HG03460 (cell line): ENCODE results near the gene OBI1.

ENCODE experiments used
- ATAC-seq: cut with Tn5 transposase; IDR thresholded peaks from one replicate; pipeline ENCODE4 v1.9.1; 2021; ENCODE audit not compliant: unreplicated experiment

Gene OBI1

DNA sequence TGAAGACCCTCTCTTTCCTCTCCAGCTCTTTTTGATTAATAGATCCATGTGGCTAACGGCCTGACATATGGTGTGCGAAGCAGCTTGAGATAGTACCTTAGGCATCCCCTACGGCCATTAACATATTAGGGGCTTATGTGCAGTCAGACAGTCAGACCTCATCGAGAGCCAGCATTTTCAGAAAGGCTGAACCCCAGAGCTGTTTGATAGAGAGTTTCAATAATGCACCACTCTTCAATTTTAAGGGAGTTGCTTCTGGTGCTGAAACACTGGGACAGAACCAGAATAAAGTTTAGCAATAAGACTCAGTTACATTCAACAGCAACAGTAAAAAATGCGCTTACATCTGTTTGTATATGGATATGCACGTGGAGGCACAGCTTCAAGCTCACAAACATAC, 66.4 kb downstream of the OBI1 start:
- no peak for ATAC-seq

DNA sequence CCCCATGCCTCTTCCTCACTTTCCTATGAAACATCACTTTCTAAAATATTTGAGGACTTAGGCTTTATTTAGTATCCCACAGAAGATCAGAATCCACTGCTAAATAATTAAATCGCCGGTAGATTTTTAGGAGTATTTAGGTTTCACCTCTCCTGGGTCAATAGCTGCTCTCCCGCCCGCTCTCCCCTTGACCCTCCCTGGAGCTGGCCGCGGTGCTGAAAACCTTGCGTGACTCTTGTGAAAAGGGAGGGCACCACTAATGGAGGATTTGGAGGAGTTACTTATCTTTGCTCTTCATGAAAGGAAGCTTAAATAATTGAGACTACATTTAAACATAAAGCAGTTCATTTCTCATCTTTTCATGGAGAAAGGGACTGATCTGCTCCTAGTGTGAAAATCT, 69.7 kb downstream of the OBI1 start:
- no peak for ATAC-seq

DNA sequence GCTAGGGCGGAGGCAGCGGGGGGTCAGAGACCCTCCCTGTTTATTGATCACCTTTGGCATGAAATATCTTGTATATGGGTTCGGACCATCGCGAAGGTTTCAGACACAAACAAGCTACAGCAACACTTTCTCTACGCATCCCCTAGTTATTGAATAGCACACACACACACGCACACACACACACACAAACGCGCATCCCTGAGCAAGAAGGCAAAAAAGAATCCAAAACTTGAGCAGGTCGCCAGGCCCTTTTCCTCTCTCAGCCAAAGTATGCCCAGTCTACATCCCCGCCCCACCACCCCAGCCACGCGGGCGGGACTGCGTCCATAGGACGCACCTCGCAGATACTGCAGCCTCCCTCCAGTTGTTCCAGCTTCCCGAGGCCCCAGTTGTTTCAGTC, 71.6 kb downstream of the OBI1 start:
- ATAC-seq = no peak

DNA sequence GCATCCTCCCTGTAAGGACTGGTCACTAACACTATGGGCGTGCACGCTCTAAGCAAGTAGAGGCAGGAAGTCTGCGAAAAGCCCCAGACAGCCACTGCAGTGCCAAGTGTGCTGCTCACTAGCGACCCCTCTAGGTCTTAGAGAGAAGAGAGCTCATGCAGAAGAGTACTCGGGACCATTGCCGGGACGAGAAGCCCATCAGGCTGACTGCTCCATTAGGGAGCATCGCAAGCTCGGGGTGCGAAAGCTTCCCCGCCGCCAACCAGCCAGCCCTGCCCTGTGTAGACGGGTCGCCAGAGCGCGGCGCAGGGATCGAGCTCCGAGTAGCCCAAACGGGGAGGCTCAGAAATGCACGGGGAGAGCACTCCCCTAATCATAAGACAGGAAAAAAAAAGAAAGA, 72.2 kb downstream of the OBI1 start:
- no peak for ATAC-seq

DNA sequence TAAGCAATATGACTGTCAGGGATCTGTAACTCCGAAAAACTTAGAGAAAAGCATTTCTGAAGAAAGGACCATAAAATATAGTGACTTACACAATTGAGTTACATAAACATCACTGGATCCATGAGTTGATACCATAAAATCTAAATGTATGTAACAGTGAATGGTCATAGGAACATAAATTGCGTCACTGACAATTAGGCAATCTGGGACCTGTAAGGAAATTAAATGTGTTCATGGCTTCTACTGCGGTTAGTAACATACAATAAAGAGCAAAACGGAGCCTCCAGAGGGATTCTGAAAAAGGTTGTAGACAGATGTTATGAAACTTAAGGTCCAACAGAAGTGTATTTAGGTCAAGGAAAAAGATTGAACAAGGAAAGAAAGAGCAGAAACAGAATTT, 82.7 kb downstream of the OBI1 start:
- ATAC-seq = no peak

DNA sequence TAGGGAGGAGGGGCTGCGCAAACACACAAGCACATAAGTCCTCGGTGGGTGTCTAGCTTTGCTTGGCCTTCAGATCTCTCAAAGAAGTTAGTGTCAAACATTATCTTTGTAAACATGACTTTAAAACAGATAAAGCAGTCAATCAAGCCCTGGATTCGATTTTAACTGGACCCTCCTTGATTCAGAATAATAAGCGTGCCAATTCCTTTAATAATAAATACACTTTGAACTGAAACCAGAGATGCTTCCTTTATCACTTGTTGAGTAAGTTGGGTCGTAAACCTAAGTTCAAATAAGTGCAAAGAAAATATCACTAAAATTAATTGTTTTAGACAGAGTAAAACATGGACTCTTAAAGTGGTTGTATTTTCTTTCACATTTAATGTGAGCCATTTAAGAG, 86.5 kb downstream of the OBI1 start:
- ATAC-seq = no peak

DNA sequence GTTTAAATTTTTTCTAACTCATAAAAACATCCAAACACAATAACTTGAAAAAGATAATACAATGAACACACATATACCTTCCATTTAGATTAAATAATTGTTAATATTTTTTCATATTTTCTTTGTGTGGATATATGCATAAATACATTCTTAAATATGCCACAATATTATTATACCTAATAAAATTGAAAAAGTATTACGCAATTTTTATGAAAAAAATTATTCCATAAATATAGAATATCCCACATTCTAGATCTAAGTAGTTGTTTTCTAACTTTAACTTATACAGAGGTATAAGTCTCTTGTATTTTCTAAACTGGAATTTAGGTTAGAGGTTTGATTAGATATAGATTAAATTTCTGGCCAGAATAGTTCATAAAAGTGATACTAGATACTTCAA, 89.9 kb downstream of the OBI1 start:
- no peak for ATAC-seq

DNA sequence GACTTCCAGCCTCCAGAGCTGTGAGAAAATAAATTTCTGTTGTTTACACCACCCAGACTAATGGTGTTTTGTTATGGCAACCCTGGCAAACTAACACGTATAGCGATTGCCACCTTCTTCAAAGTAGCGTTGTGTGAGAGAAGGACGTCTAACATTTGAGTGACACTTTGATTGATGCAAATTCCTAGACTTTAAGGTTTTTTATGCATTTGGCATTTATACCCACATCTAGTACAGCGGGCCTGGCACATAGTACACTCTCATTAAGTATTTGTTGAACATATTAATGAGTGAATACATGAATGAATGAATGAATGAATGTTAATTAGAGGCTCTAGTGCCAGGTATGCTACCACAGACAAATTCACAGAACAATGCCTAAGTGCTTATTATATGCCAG, 92.3 kb downstream of the OBI1 start:
- no peak for ATAC-seq
